Trophoblast cell (in vitro differentiated cells and primary cell): Measurements from ENCODE around the gene ADGRF1.

Experiments used
- DNase-seq, 2 donors: peaks; one replicate each; pipeline ENCODE4 v3.0.0-alpha.2; 2016
- H2AFZ ChIP-seq: 2 replicates; pipeline ENCODE4 v1.6.1; 2013; ENCODE audit warnings: low read length, moderate library complexity, mild to moderate bottlenecking; ENCODE audit not compliant: insufficient read depth, poor library complexity
- H2AK5ac ChIP-seq: 2 replicates; pipeline ENCODE4 v1.6.1; 2013; ENCODE audit warnings: mild to moderate bottlenecking, low read length
- H2BK120ac ChIP-seq: 2 replicates; pipeline ENCODE4 v1.6.1; 2013; ENCODE audit warnings: low read length, mild to moderate bottlenecking, moderate library complexity; ENCODE audit not compliant: insufficient read depth, poor library complexity
- H2BK12ac ChIP-seq: 2 replicates; pipeline ENCODE4 v1.6.1; 2013; ENCODE audit warnings: mild to moderate bottlenecking, low read length, moderate library complexity
- H2BK5ac ChIP-seq: 2 replicates; pipeline ENCODE4 v1.6.1; 2013; ENCODE audit warnings: low read length, low read depth, moderate library complexity, mild to moderate bottlenecking; ENCODE audit not compliant: poor library complexity
- H3K14ac ChIP-seq: 2 replicates; pipeline ENCODE4 v1.6.1; 2013; ENCODE audit warnings: mild to moderate bottlenecking, low read length
- H3K18ac ChIP-seq: 2 replicates; pipeline ENCODE4 v1.6.1; 2013; ENCODE audit warnings: mild to moderate bottlenecking, low read length
- H3K23ac ChIP-seq: 2 replicates; pipeline ENCODE4 v1.6.1; 2013; ENCODE audit warnings: low read length
- H3K27ac ChIP-seq: 2 replicates; pipeline ENCODE4 v1.5.1; 2013; ENCODE audit warnings: low read depth, mild to moderate bottlenecking, inconsistent platforms, low read length, moderate library complexity
- H3K27me3 ChIP-seq: 2 replicates; pipeline ENCODE4 v1.6.1; 2013; ENCODE audit warnings: inconsistent platforms, mild to moderate bottlenecking, low read length, moderate library complexity; ENCODE audit not compliant: insufficient read depth
- H3K36me3 ChIP-seq, 2 experiments: 1 replicate in 1 of 2; 2 replicates in 1 of 2; pipeline ENCODE4 v1.6.1; 2013; ENCODE audit warnings: low read length in 2 of 2, mild to moderate bottlenecking in 2 of 2, moderate library complexity in 1 of 2; ENCODE audit not compliant: insufficient read depth in 2 of 2, control insufficient read depth in 1 of 2
- H3K4ac ChIP-seq: 2 replicates; pipeline ENCODE4 v1.6.1; 2013; ENCODE audit warnings: low read depth, mild to moderate bottlenecking, low read length, moderate library complexity
- H3K4me1 ChIP-seq, 2 experiments: 1 replicate in 1 of 2; 2 replicates in 1 of 2; pipeline ENCODE4 v1.6.1; 2013; ENCODE audit warnings: low read length in 2 of 2, mild to moderate bottlenecking in 2 of 2, moderate library complexity in 1 of 2; ENCODE audit not compliant: insufficient read depth in 2 of 2, control insufficient read depth in 1 of 2
- H3K4me2 ChIP-seq: 2 replicates; pipeline ENCODE4 v1.6.1; 2013; ENCODE audit warnings: inconsistent platforms, mild to moderate bottlenecking, low read length, moderate library complexity
- H3K4me3 ChIP-seq: 2 replicates; pipeline ENCODE4 v1.5.1; 2013; ENCODE audit warnings: mild to moderate bottlenecking, low read depth, low read length, inconsistent platforms
- H3K79me1 ChIP-seq: one replicate; pipeline ENCODE4 v1.6.1; 2013; ENCODE audit warnings: low read length
- H3K79me2 ChIP-seq: 2 replicates; pipeline ENCODE4 v1.6.1; 2013; ENCODE audit warnings: low read length, mild to moderate bottlenecking; ENCODE audit not compliant: control insufficient read depth, insufficient read depth, poor library complexity
- H3K9ac ChIP-seq: 2 replicates; pipeline ENCODE4 v1.6.1; 2013; ENCODE audit warnings: mild to moderate bottlenecking, low read length
- H3K9me3 ChIP-seq: 2 replicates; pipeline ENCODE4 v1.6.1; 2013; ENCODE audit warnings: low read depth, mild to moderate bottlenecking, control low read depth, inconsistent platforms, low read length; ENCODE audit not compliant: insufficient read depth
- H4K12ac ChIP-seq: 2 replicates; pipeline ENCODE4 v1.6.1; 2013; ENCODE audit warnings: low read depth, mild to moderate bottlenecking, low read length, moderate library complexity
- H4K8ac ChIP-seq: 2 replicates; pipeline ENCODE4 v1.6.1; 2013; ENCODE audit warnings: low read depth, mild to moderate bottlenecking, low read length, moderate library complexity
- H4K91ac ChIP-seq: one replicate; pipeline ENCODE4 v1.6.1; 2013; ENCODE audit warnings: low read depth, mild to moderate bottlenecking, low read length, moderate library complexity
- WGBS: extraction: QIAGEN DNeasy Blood & Tissue Kit; methylation state at CpG from one replicate; pipeline ENCODE4 v1.1.7; 2013; ENCODE audit warnings: missing lambda C conversion rate; ENCODE audit not compliant: insufficient read length, insufficient coverage; ENCODE audit errors: extremely low coverage; 5-methylcytosine and 5-hydroxymethylcytosine counted together

Gene ADGRF1

GRCh38 chr6:47028835-47029360 lies 13.2 kb downstream of the ADGRF1 start:
- no peak overlapping the region for H3K23ac ChIP-seq
- no peak overlapping the region for H3K14ac ChIP-seq
- no peak overlapping the region for H3K4me2 ChIP-seq
- no peaks in the 10 kb centered on the region for H3K36me3 ChIP-seq
- H2BK120ac ChIP-seq = no peak overlapping the region
- no peak overlapping the region for H2AFZ ChIP-seq
- H3K27ac ChIP-seq = no peak overlapping the region
- no peak overlapping the region for H4K91ac ChIP-seq
- H2AK5ac ChIP-seq = no peak overlapping the region
- no peak overlapping the region for H2BK5ac ChIP-seq
- no peak overlapping the region for H3K9ac ChIP-seq
- no peaks in the 10 kb centered on the region for H3K79me1 ChIP-seq
- no peaks in the 10 kb centered on the region for H3K27me3 ChIP-seq
- H4K8ac ChIP-seq = no peak overlapping the region
- H3K18ac ChIP-seq = no peak overlapping the region
- H2BK12ac ChIP-seq = no peak overlapping the region
- no peak overlapping the region for H3K4me3 ChIP-seq
- H3K4ac ChIP-seq = no peak overlapping the region
- no peaks in the 10 kb centered on the region for H3K79me2 ChIP-seq
- H3K9me3 ChIP-seq = no peaks in the 10 kb centered on the region
- DNase-seq = no peak
- no peak overlapping the region for H4K12ac ChIP-seq
- no CpG with 5 or more reads among the region's 8 CpGs for WGBS
- no peaks in the 10 kb centered on the region for H3K4me1 ChIP-seq

- no peak overlapping the region for H2AFZ ChIP-seq
Measured at GRCh38 chr6:47027315-47027714, 14.8 kb downstream of the ADGRF1 start.

GRCh38 chr6:47026679-47027078 lies 15.5 kb downstream of the ADGRF1 start:
- no peak overlapping the region for H3K9ac ChIP-seq
- no peak overlapping the region for H3K4ac ChIP-seq
- H2BK5ac ChIP-seq = no peak overlapping the region
- no peak overlapping the region for H2AK5ac ChIP-seq
- no peaks in the 10 kb centered on the region for H3K79me2 ChIP-seq
- H4K91ac ChIP-seq = no peak overlapping the region
- DNase-seq = no peak
- H3K79me1 ChIP-seq = no peaks in the 10 kb centered on the region
- H3K23ac ChIP-seq = no peak overlapping the region
- H3K4me3 ChIP-seq = no peak overlapping the region
- no peaks in the 10 kb centered on the region for H3K9me3 ChIP-seq
- no peaks in the 10 kb centered on the region for H3K4me1 ChIP-seq
- H2BK12ac ChIP-seq = no peak overlapping the region
- H4K8ac ChIP-seq = no peak overlapping the region
- H3K27me3 ChIP-seq = no peaks in the 10 kb centered on the region
- no peak overlapping the region for H3K14ac ChIP-seq
- no CpG with 5 or more reads among the region's 5 CpGs for WGBS
- no peaks in the 10 kb centered on the region for H3K36me3 ChIP-seq
- H3K18ac ChIP-seq = no peak overlapping the region
- no peak overlapping the region for H3K4me2 ChIP-seq
- no peak overlapping the region for H4K12ac ChIP-seq
- no peak overlapping the region for H3K27ac ChIP-seq
- no peak overlapping the region for H2BK120ac ChIP-seq
- H2AFZ ChIP-seq = no peak overlapping the region

More at GRCh38 chr6:47027315-47027714, 14.8 kb downstream of the ADGRF1 start:
- H3K4ac ChIP-seq = no peak overlapping the region
- no peak overlapping the region for H2BK120ac ChIP-seq
- H2BK12ac ChIP-seq = no peak overlapping the region
- H3K23ac ChIP-seq = no peak overlapping the region
- no peak overlapping the region for H3K18ac ChIP-seq
- H3K27me3 ChIP-seq = no peaks in the 10 kb centered on the region
- no peaks in the 10 kb centered on the region for H3K79me2 ChIP-seq
- no peak overlapping the region for H4K91ac ChIP-seq
- H3K14ac ChIP-seq = no peak overlapping the region
- no peak overlapping the region for H2BK5ac ChIP-seq
- H3K9me3 ChIP-seq = no peaks in the 10 kb centered on the region
- no peak for DNase-seq
- H3K4me1 ChIP-seq = no peaks in the 10 kb centered on the region
- H3K4me3 ChIP-seq = no peak overlapping the region
- no peak overlapping the region for H3K27ac ChIP-seq
- H4K8ac ChIP-seq = no peak overlapping the region
- H3K9ac ChIP-seq = no peak overlapping the region
- H3K36me3 ChIP-seq = no peaks in the 10 kb centered on the region
- H3K4me2 ChIP-seq = no peak overlapping the region
- H2AK5ac ChIP-seq = no peak overlapping the region
- no CpG with 5 or more reads among the region's 3 CpGs for whole genome bisulfite sequencing
- H3K79me1 ChIP-seq = no peaks in the 10 kb centered on the region
- no peak overlapping the region for H4K12ac ChIP-seq

- DNase-seq = no peak
- Histone ChIP-seq H3K4me3 (no peak overlapping the region), H2AK5ac (no peak overlapping the region), H3K23ac (no peak overlapping the region), H4K12ac (no peak overlapping the region), H3K79me1 (no peaks in the 10 kb centered on the region), H3K18ac (no peak overlapping the region), H3K79me2 (no peaks in the 10 kb centered on the region), H4K8ac (no peak overlapping the region), H2BK12ac (no peak overlapping the region), H3K9me3 (no peaks in the 10 kb centered on the region), H3K4me2 (no peak overlapping the region), H3K27ac (no peak overlapping the region), H2AFZ (no peak overlapping the region), H3K9ac (no peak overlapping the region), H2BK120ac (no peak overlapping the region), H3K36me3 (no peaks in the 10 kb centered on the region), H3K27me3 (no peaks in the 10 kb centered on the region), H3K4ac (no peak overlapping the region), H3K4me1 (no peaks in the 10 kb centered on the region), H2BK5ac (no peak overlapping the region), H3K14ac (no peak overlapping the region), H4K91ac (no peak overlapping the region)
- WGBS = no CpG with 5 or more reads among the region's 1 CpG
Measured at GRCh38 chr6:47023573-47023972, 18.6 kb downstream of the ADGRF1 start.
